Endothelial cell of coronary artery (primary cell): ENCODE data around the gene EIF1B. TPM values are rescaled to one million over a fixed set of nuclear protein-coding genes. Genes with fewer than 3 reads are reported as not detected.

ENCODE experiments used
- total RNA-seq: library from RNA; depleted of rRNA; stranded (reverse); fragments of >200 nt; gene quantifications from 2 replicates; pipeline ENCODE4 v1.2.3, GENCODE V29; 2014

EIF1B gene
- total RNA-seq = 15.2 TPM in 2 replicates

DNA sequence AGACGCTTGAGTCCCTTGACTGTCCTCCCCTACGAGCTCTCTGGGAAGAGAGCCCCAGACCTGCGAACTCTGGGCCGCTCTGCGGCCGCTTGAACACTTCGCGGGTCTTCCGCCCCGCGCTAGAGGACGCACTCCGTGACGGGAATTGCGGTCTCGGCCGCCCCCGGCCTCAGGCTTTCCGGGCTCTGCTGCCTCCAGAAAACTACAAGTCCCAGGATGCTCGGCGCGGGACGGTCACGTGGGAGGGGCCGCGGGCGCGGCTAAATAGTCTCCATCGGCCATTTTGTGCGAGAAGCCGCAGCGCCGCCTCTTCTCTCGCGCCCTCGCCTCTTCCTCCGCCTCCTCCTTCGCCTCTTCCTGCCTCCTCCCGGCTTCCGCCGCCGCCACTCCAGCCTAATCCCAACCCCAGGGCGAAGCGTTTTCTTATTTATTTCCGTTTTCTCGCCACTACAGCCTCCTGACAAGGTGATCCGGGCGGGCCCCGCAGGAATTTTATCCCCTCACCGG lies at the start of gene EIF1B:
Gene EIF1B, plus strand, starts transcription at position 290 of the 507 bp plus-strand sequence. CDS start 235 bp downstream, outside the sequence.

Other genes with a start within 250 kb of the EIF1B start
- gene ENTPD3, start 77.5 kb downstream of the EIF1B start, total RNA-seq = not detected in 2 replicates
- 663 and 737 TPM in 2 replicates for gene RPL14, start 147.6 kb downstream of the EIF1B start, total RNA-seq
- 5.4 and 5.6 TPM in 2 replicates for gene ZNF619, start 167.4 kb downstream of the EIF1B start, total RNA-seq
- 3.0 and 5.4 TPM in 2 replicates for gene ZNF620, start 196.3 kb downstream of the EIF1B start, total RNA-seq
- gene ZNF621, start 215.3 kb downstream of the EIF1B start, total RNA-seq = 7.0 and 11.3 TPM in 2 replicates